ENCODE data around the gene PDILT. TPM values are rescaled to one million over a fixed set of nuclear protein-coding genes. Genes with fewer than 3 reads are reported as not detected.
"Not testable (repeated sequence)": the region's sequence is repeated elsewhere in the genome, so short reads cannot be mapped to it uniquely, and the experiment has no call there.

Gene PDILT
- total and polyA plus RNA-seq, 2 donors (not counting 3 experiments of a cell fraction or from before 2014, with no cell fraction given) = not detected

GRCh38 chr16:20441191-20441590 is 36.7 kb upstream of the PDILT start:
- intact Hi-C loops (cut with micrococcal nuclease) = no loop called here
- TF ChIP-seq FOS (IDR thresholded peaks at IDR 0.05; ENCODE audit: borderline replicate concordance, insufficient read depth, low read length) (no peak), EZH2 (IDR thresholded peaks at IDR 0.05; ENCODE audit: borderline replicate concordance, low read depth, low read length, severe bottlenecking) (no peak), JUN (IDR thresholded peaks at IDR 0.05; ENCODE audit: borderline replicate concordance, insufficient read depth, insufficient read length, low read depth) (no peak), POLR2AphosphoS5 (IDR thresholded peaks at IDR 0.05; ENCODE audit: insufficient read depth, low read depth, low read length) (no peak), GATA2 (IDR thresholded peaks at IDR 0.05; ENCODE audit: insufficient read depth, insufficient read length, low read depth, low read length) (no peak), POLR2A (IDR thresholded peaks at IDR 0.05; ENCODE audit: low read depth, low read length) (no peak), MYC (IDR thresholded peaks at IDR 0.05; ENCODE audit: low read depth, low read length) (no peak)
- TF ChIP-seq, protein P1, sequence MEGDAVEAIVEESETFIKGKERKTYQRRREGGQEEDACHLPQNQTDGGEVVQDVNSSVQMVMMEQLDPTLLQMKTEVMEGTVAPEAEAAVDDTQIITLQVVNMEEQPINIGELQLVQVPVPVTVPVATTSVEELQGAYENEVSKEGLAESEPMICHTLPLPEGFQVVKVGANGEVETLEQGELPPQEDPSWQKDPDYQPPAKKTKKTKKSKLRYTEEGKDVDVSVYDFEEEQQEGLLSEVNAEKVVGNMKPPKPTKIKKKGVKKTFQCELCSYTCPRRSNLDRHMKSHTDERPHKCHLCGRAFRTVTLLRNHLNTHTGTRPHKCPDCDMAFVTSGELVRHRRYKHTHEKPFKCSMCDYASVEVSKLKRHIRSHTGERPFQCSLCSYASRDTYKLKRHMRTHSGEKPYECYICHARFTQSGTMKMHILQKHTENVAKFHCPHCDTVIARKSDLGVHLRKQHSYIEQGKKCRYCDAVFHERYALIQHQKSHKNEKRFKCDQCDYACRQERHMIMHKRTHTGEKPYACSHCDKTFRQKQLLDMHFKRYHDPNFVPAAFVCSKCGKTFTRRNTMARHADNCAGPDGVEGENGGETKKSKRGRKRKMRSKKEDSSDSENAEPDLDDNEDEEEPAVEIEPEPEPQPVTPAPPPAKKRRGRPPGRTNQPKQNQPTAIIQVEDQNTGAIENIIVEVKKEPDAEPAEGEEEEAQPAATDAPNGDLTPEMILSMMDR (IDR thresholded peaks at IDR 0.05; ENCODE audit: extremely low read depth in 1 of 2, insufficient read depth in 1 of 2, low read depth in 1 of 2, low read length in 2 of 2) = no peak
- TF ChIP-seq, protein P2, sequence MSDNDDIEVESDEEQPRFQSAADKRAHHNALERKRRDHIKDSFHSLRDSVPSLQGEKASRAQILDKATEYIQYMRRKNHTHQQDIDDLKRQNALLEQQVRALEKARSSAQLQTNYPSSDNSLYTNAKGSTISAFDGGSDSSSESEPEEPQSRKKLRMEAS (IDR thresholded peaks at IDR 0.05; ENCODE audit: insufficient read depth, insufficient read length) = no peak
- H3K9me3 ChIP-seq (replicated peaks; ENCODE audit: control insufficient read depth, insufficient read depth, low read length) = no peaks in the 10 kb centered on the region
- FAIRE-seq = no peak
- H3K79me2 ChIP-seq (ENCODE audit: control insufficient read depth, insufficient read depth, low read length) = no peaks in the 10 kb centered on the region
- no peak for DNase-seq (ENCODE audit: low read depth, low spot score)
- H3K4me1 ChIP-seq (ENCODE audit: control insufficient read depth, extremely low read depth, insufficient read depth, low read length) = no peaks in the 10 kb centered on the region
- ChIA-PET CTCF (no interaction called here), POLR2A (no interaction called here)
- no peak overlapping the region for H2AFZ ChIP-seq (ENCODE audit: low read depth, low read length)
- H3K9me1 ChIP-seq (replicated peaks; ENCODE audit: control insufficient read depth, extremely low read depth, insufficient read depth, low read length) = no peaks in the 10 kb centered on the region
- H3K9ac ChIP-seq (replicated peaks; ENCODE audit: extremely low read depth, insufficient read depth, low read length) = no peak overlapping the region
- dilution Hi-C loops (cut with MboI; ENCODE audit: extremely low pct_ligation_motif_present, low sequenced_read_pairs) = no loop called here
- no peak overlapping the region for H3K4me3 ChIP-seq (replicated peaks in 1 of 3; ENCODE audit: insufficient read depth in 1 of 3, low read depth in 1 of 3, low read length in 3 of 3)
- H3K27me3 ChIP-seq (ENCODE audit: control insufficient read depth in 2 of 2, insufficient read depth in 2 of 2, low read length in 2 of 2) = no peaks in the 10 kb centered on the region
- H3K36me3 ChIP-seq (ENCODE audit: control insufficient read depth in 2 of 2, extremely low read depth in 1 of 2, insufficient read depth in 2 of 2, low read length in 2 of 2) = no peaks in the 10 kb centered on the region
- no peaks in the 10 kb centered on the region for H4K20me1 ChIP-seq (replicated peaks; ENCODE audit: control insufficient read depth, extremely low read depth, insufficient read depth, low read length)
- no peak overlapping the region for H3K27ac ChIP-seq (ENCODE audit: insufficient read depth, low read depth, low read length)
- no TSS peak for BruUV-seq (replicated peaks)
- H3K4me2 ChIP-seq (ENCODE audit: insufficient read depth, low read length) = no peak overlapping the region

- H3K9ac ChIP-seq (replicated peaks; ENCODE audit: extremely low read depth, insufficient read depth, low read length); CTCF ChIA-PET; dilution Hi-C loops (cut with MboI; ENCODE audit: extremely low pct_ligation_motif_present, low sequenced_read_pairs): not testable (repeated sequence)
These were observed 36.2 kb upstream of the PDILT start for GRCh38 chr16:20440731-20441130.

DNA sequence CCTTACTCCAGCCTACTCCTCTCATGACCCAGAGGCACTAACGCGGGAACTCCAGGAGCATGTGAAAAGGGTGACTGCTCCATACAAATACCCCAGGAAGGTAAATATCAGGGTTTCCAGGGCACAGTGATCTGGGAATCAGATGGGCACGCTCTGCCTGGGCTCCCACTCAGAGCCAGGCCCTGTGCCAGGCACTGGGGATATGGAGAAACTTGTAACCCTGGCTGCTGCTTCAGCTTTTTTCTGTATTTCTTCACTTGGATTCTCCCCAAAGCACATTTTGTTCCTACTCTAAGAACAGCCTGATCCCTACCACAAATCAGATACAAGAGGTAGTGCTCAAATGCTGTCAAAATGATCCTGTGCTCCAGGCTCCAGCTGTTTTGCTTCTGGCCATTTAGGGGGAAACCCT is 35.3 kb upstream of the PDILT start:
- H3K4me3 ChIP-seq (replicated peaks in 1 of 3; ENCODE audit: insufficient read depth in 1 of 3, low read depth in 1 of 3, low read length in 3 of 3); intact Hi-C loops (cut with micrococcal nuclease); H3K27me3 ChIP-seq (ENCODE audit: control insufficient read depth in 2 of 2, insufficient read depth in 2 of 2, low read length in 2 of 2); POLR2A ChIA-PET; CTCF ChIA-PET; FAIRE-seq; H3K36me3 ChIP-seq (ENCODE audit: control insufficient read depth in 2 of 2, extremely low read depth in 1 of 2, insufficient read depth in 2 of 2, low read length in 2 of 2); H3K9ac ChIP-seq (replicated peaks; ENCODE audit: extremely low read depth, insufficient read depth, low read length); dilution Hi-C loops (cut with MboI; ENCODE audit: extremely low pct_ligation_motif_present, low sequenced_read_pairs); H3K9me1 ChIP-seq (replicated peaks; ENCODE audit: control insufficient read depth, extremely low read depth, insufficient read depth, low read length); H3K9me3 ChIP-seq (replicated peaks; ENCODE audit: control insufficient read depth, insufficient read depth, low read length); H2AFZ ChIP-seq (ENCODE audit: low read depth, low read length); BruUV-seq (replicated peaks); H3K27ac ChIP-seq (ENCODE audit: insufficient read depth, low read depth, low read length); H3K4me1 ChIP-seq (ENCODE audit: control insufficient read depth, extremely low read depth, insufficient read depth, low read length); H4K20me1 ChIP-seq (replicated peaks; ENCODE audit: control insufficient read depth, extremely low read depth, insufficient read depth, low read length); DNase-seq (ENCODE audit: low read depth, low spot score); H3K4me2 ChIP-seq (ENCODE audit: insufficient read depth, low read length); H3K79me2 ChIP-seq (ENCODE audit: control insufficient read depth, insufficient read depth, low read length): not testable (repeated sequence)

More at GRCh38 chr16:20440731-20441130, 36.2 kb upstream of the PDILT start:
- H3K9me1 ChIP-seq (replicated peaks; ENCODE audit: control insufficient read depth, extremely low read depth, insufficient read depth, low read length); FAIRE-seq; H3K79me2 ChIP-seq (ENCODE audit: control insufficient read depth, insufficient read depth, low read length); H3K27me3 ChIP-seq (ENCODE audit: control insufficient read depth in 2 of 2, insufficient read depth in 2 of 2, low read length in 2 of 2); H3K4me1 ChIP-seq (ENCODE audit: control insufficient read depth, extremely low read depth, insufficient read depth, low read length); BruUV-seq (replicated peaks); H3K36me3 ChIP-seq (ENCODE audit: control insufficient read depth in 2 of 2, extremely low read depth in 1 of 2, insufficient read depth in 2 of 2, low read length in 2 of 2); H3K4me2 ChIP-seq (ENCODE audit: insufficient read depth, low read length); H3K27ac ChIP-seq (ENCODE audit: insufficient read depth, low read depth, low read length); H2AFZ ChIP-seq (ENCODE audit: low read depth, low read length); H4K20me1 ChIP-seq (replicated peaks; ENCODE audit: control insufficient read depth, extremely low read depth, insufficient read depth, low read length); H3K4me3 ChIP-seq (replicated peaks in 1 of 3; ENCODE audit: insufficient read depth in 1 of 3, low read depth in 1 of 3, low read length in 3 of 3); DNase-seq (ENCODE audit: low read depth, low spot score); intact Hi-C loops (cut with micrococcal nuclease); H3K9me3 ChIP-seq (replicated peaks; ENCODE audit: control insufficient read depth, insufficient read depth, low read length); POLR2A ChIA-PET: not testable (repeated sequence)

All from endothelial cell of umbilical vein (primary cell).